NCI-H128 (cell line): ENCODE data around the gene SMIM43.
A peak's percentile ranks its signal among the peaks of the same experiment; 100 is the strongest.

Experiments
- DNase-seq: peaks from one replicate; lab custom pipeline; 2025; ENCODE audit not compliant: unreplicated experiment; lab: John Stamatoyannopoulos, UW

The SMIM43 gene

GRCh38 chr4:121764702-121765367, at the start of gene SMIM43:
SMIM43 (minus strand) TSS chr4:121765164; CDS start chr4:121765105, 59 bp downstream.
- DNase-seq: no peak

- DNase-seq: no peak
Measured at GRCh38 chr4:121814756-121815155, 49.8 kb upstream of the SMIM43 start.

- DNase-seq: no peak
Measured at GRCh38 chr4:121811122-121811521, 46.2 kb upstream of the SMIM43 start.

- DNase-seq: no peak
Measured at GRCh38 chr4:121806411-121806810, 41.4 kb upstream of the SMIM43 start.

- no peak for DNase-seq
Measured at GRCh38 chr4:121801715-121802075, 36.7 kb upstream of the SMIM43 start.

- DNase-seq: peak; percentile 67
Measured at GRCh38 chr4:121800961-121801714, 36.2 kb upstream of the SMIM43 start, which contains the start of gene EXOSC9. EXOSC9 (plus strand) TSS chr4:121801323; CDS start chr4:121801425, 102 bp downstream.

- DNase-seq: no peak
Measured at GRCh38 chr4:121800638-121800960, 35.6 kb upstream of the SMIM43 start.

GRCh38 chr4:121799867-121800501, 35.0 kb upstream of the SMIM43 start:
- no peak for DNase-seq

GRCh38 chr4:121799208-121799823, 34.4 kb upstream of the SMIM43 start:
- no peak for DNase-seq

- no peak for DNase-seq
Measured at GRCh38 chr4:121796283-121796682, 31.3 kb upstream of the SMIM43 start.

GRCh38 chr4:121794505-121795188, 29.7 kb upstream of the SMIM43 start:
- no peak for DNase-seq

GRCh38 chr4:121792966-121793365, 28.0 kb upstream of the SMIM43 start:
- no peak for DNase-seq

- no peak for DNase-seq
Measured at GRCh38 chr4:121791481-121791880, 26.5 kb upstream of the SMIM43 start.

GRCh38 chr4:121790976-121791375, 26.0 kb upstream of the SMIM43 start:
- no peak for DNase-seq

- DNase-seq: no peak
Measured at GRCh38 chr4:121789960-121790829, 25.2 kb upstream of the SMIM43 start.

GRCh38 chr4:121789455-121789854, 24.5 kb upstream of the SMIM43 start:
- DNase-seq: no peak

GRCh38 chr4:121788896-121789295, 23.9 kb upstream of the SMIM43 start:
- DNase-seq: no peak

GRCh38 chr4:121786221-121786620, 21.3 kb upstream of the SMIM43 start:
- DNase-seq: no peak

- DNase-seq: no peak
Measured at GRCh38 chr4:121785479-121785878, 20.5 kb upstream of the SMIM43 start.

- DNase-seq: no peak
Measured at GRCh38 chr4:121784975-121785374, 20.0 kb upstream of the SMIM43 start.
